Measurements from ENCODE around the gene IGSF9.

DNA sequence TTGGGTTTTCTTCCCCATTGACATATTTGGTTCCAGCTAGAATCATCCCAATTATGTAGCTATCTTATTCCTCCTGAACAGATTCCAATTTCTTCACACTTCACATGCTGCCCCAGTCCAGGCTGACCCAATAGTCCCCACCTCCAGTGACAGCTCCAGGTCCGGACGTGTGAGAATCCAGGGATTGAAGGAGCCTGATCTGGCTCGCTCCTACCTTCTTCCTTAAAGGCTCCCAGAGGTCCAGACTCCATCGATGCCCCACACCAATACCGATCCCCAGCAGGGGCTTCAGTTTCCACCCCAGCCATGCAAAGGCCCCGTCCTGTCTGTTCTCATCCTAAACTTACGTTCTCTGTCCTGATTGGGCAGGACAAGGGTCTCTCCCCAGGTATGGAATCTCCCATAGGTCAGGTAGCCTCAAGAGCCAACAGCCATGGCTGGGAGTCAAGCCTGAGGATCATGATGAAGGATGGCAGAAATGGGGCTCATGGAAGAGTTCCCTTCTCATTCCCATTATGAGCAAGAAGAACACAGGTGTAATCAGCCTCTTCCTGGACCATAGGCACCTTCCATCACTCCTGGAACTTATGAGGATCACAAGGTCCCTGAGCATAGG, 29.0 kb upstream of the IGSF9 start:
- TF ChIP-seq, protein P1, sequence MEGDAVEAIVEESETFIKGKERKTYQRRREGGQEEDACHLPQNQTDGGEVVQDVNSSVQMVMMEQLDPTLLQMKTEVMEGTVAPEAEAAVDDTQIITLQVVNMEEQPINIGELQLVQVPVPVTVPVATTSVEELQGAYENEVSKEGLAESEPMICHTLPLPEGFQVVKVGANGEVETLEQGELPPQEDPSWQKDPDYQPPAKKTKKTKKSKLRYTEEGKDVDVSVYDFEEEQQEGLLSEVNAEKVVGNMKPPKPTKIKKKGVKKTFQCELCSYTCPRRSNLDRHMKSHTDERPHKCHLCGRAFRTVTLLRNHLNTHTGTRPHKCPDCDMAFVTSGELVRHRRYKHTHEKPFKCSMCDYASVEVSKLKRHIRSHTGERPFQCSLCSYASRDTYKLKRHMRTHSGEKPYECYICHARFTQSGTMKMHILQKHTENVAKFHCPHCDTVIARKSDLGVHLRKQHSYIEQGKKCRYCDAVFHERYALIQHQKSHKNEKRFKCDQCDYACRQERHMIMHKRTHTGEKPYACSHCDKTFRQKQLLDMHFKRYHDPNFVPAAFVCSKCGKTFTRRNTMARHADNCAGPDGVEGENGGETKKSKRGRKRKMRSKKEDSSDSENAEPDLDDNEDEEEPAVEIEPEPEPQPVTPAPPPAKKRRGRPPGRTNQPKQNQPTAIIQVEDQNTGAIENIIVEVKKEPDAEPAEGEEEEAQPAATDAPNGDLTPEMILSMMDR (conservative IDR thresholded peaks at IDR 0.05; ENCODE audit: low read depth, low read length): no peak
- TF ChIP-seq CEBPB (IDR thresholded peaks at IDR 0.05; ENCODE audit: low read depth, low read length): no peak
- TF ChIP-seq POLR2A (IDR thresholded peaks at IDR 0.05; ENCODE audit: low read depth, low read length): no peak
- no peak for TF ChIP-seq MXI1 (IDR thresholded peaks at IDR 0.05; ENCODE audit: borderline replicate concordance, low read depth, low read length)
- no peak for TF ChIP-seq RAD21 (IDR thresholded peaks at IDR 0.05; ENCODE audit: low read length)
- TF ChIP-seq FOS (IDR thresholded peaks at IDR 0.05; ENCODE audit: low read depth, low read length): no peak

All from IMR-90 (cell line).